Adrenal gland (tissue), 12 donors: Measurements from ENCODE around the gene LRRC28. TPM values are rescaled to one million over a fixed set of nuclear protein-coding genes. Genes with fewer than 3 reads are reported as not detected.
"Not testable (repeated sequence)": the region's sequence is repeated elsewhere in the genome, so short reads cannot be mapped to it uniquely, and the experiment has no call there.

Source experiments
- DNase-seq, 7 donors: peaks; one replicate each; pipeline ENCODE4 v3.0.0-alpha.2; 2019 to 2020
- H3K27ac ChIP-seq, 5 donors: fragments of 200-600 bp; sonication (generic) in 4 of 5; 1 replicate in 3 of 5; 2 replicates in 2 of 5; pipeline versions ENCODE4 v1.5.1 to v1.8.0; 2016 to 2020; ENCODE audit warnings: mild to moderate bottlenecking in 1 of 5
- H3K27me3 ChIP-seq: fragments of 200-600 bp; 2 replicates; pipeline ENCODE4 v1.8.0; 2021
- H3K36me3 ChIP-seq, 2 donors: fragments of 200-600 bp; replicated peaks in 1 of 2; 1 replicate in 1 of 2; 2 replicates in 1 of 2; pipeline versions ENCODE4 v1.5.1 to v1.8.0; 2018 to 2022
- H3K4me1 ChIP-seq, 2 donors: fragments of 200-600 bp; replicated peaks in 1 of 2; 1 replicate in 1 of 2; 2 replicates in 1 of 2; pipeline versions ENCODE4 v1.5.1 to v1.8.0; 2018 to 2021
- H3K4me3 ChIP-seq, 4 donors: fragments of 200-600 bp; sonication (generic) in 3 of 4; one replicate each; pipeline ENCODE4 v1.5.1; 2016 to 2018
- H3K9me3 ChIP-seq, 3 donors: fragments of 200-600 bp; sonication (generic) in 1 of 3; replicated peaks in 1 of 3; 1 replicate in 2 of 3; 2 replicates in 1 of 3; pipeline versions ENCODE4 v1.5.1 to v1.8.0; 2016 to 2021
- CTCF ChIP-seq, 6 experiments: fragments of 450-650 bp in 4 of 6; fragments of 200-600 bp in 2 of 6; sonication (generic) in 1 of 6; IDR thresholded peaks; 1 replicate in 5 of 6; 2 replicates in 1 of 6; pipeline versions ENCODE4 v1.5.1 to v1.8.0; 2016 to 2021; ENCODE audit warnings: antibody characterized with exemption in 6 of 6, mild to moderate bottlenecking in 2 of 6, moderate library complexity in 1 of 6
- POLR2A ChIP-seq, 2 donors: fragments of 450-650 bp; IDR thresholded peaks; one replicate each; pipeline ENCODE4 v1.6.1; 2017; ENCODE audit warnings: antibody characterized with exemption in 2 of 2, mild to moderate bottlenecking in 2 of 2, moderate library complexity in 1 of 2
- WGBS, 4 donors: extraction: QIAGEN DNeasy Blood & Tissue Kit in 2 of 4; methylation state at CpG; one replicate each; pipeline versions ENCODE4 v1.1.5 to v1.1.7; 2013 to 2017; 5-methylcytosine and 5-hydroxymethylcytosine counted together
- intact Hi-C, 2 donors: fragments of 100-400 bp; cut with DNase I; formaldehyde crosslinking; loops; one replicate each; pipeline versions ENCODE4 v1.14.1 to v1.15.0; 2022 to 2023
- polyA plus RNA-seq, 3 donors: library from polyadenylated mRNA; stranded (reverse); fragments of 200-250 nt in 2 of 3; fragments of 350-450 nt in 1 of 3; fragmentation: Illumina TruSeq in 1 of 3; extraction: RNeasy Lipid Tissue Mini Kit (QIAGEN cat#74804) in 1 of 3; gene quantifications; one replicate each; pipeline ENCODE4 v1.2.3, GENCODE V29; 2013 to 2014
- total RNA-seq, 9 donors: library from RNA; depleted of rRNA in 4 of 9; stranded (reverse); fragments of >200 nt in 4 of 9; fragments of 120-200 nt in 1 of 9; fragmentation: NEBNext Ultra II Directional in 1 of 9; extraction: Animal tissue kit (Norgen Biotek cat#: 25700) in 1 of 9; gene quantifications; one replicate each; pipeline versions ENCODE4 v1.1.0 to v1.2.4, GENCODE V29; 2013 to 2023
- donor health status: healthy with polysubstance abuse.
- donor health status: Bipolar disorder and iron deficiency.
- donor health status: DM: yes; HTN: yes; CAD: no.
- donor health status: DM: no; HTN: no; CAD: no.
- donor health status: DM: no; HTN: no; CAD: no.
- donor health status: DM: yes; HTN: yes; CAD: no.

LRRC28 gene
- total and polyA plus RNA-seq, 12 donors: 4.4 to 49.8 (median 22.0) TPM

DNA sequence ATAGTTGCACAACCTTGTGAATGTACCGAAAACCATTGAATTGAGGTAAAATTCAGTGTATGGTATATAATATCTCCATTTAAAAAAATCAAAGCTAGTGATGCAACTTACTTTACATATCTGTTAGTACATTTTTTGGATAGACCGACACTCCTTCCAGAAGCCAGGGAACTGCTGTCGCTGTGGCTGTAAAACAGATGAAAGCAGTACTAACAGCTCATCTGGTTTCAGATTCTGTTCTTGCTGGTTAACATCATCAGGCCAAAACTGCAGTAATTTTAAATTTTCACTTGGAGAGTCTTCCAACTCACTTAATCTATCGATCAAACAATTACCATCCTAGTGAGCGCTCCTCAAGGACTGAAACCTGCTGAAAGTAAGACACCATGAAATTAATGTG lies 145.1 kb downstream of the LRRC28 start:
- H3K36me3 ChIP-seq: no peaks in the 10 kb centered on the region
- H3K4me3 ChIP-seq: no peak overlapping the region
- 88 to 93% (median 93%) methylated on average over 5 of the region's 5 CpGs for WGBS, 4 donors
- TF ChIP-seq POLR2A (IDR thresholded peaks at IDR 0.05) (no peak), CTCF (IDR thresholded peaks at IDR 0.05) (no peak)
- no peak overlapping the region for H3K27ac ChIP-seq
- no peaks in the 10 kb centered on the region for H3K27me3 ChIP-seq
- H3K4me1 ChIP-seq: no peaks in the 10 kb centered on the region
- peaks cover 0 to 11% (median 0%) of the 10 kb centered on the region in 3 donors for H3K9me3 ChIP-seq
- intact Hi-C loops: no loop called here
- DNase-seq: no peak

GRCh38 chr15:99399061-99399460 lies 147.8 kb downstream of the LRRC28 start:
- Histone ChIP-seq H3K4me1 (no peaks in the 10 kb centered on the region), H3K4me3 (no peak overlapping the region), H3K27ac (no peak overlapping the region), H3K36me3 (no peaks in the 10 kb centered on the region), H3K9me3 (no peaks in the 10 kb centered on the region), H3K27me3 (no peaks in the 10 kb centered on the region)
- 75 to 81% (median 75%) methylated on average over 5 of the region's 5 CpGs for WGBS, 4 donors
- intact Hi-C loops: no loop called here
- no peak for DNase-seq
- no peak for TF ChIP-seq CTCF (IDR thresholded peaks at IDR 0.05)
- TF ChIP-seq POLR2A (IDR thresholded peaks at IDR 0.05): no peak

GRCh38 chr15:99399618-99400017 lies 148.3 kb downstream of the LRRC28 start:
- WGBS, 4 donors: 83 to 95% (median 91%) methylated on average over 4 of the region's 4 CpGs
- intact Hi-C loops: loop anchor here in 1 of 2 donors (10.0 kb wide), 1 partner anchor 115 kb away; no protein-coding TSS in a partner anchor

GRCh38 chr15:99401216-99401615 lies 149.9 kb downstream of the LRRC28 start:
- 81 to 88% (median 85%) methylated on average over 4 of the region's 4 CpGs for WGBS, 4 donors

More at GRCh38 chr15:99399618-99400017, 148.3 kb downstream of the LRRC28 start:
- no peaks in the 10 kb centered on the region for H3K9me3 ChIP-seq
- H3K4me1 ChIP-seq: no peaks in the 10 kb centered on the region
- no peaks in the 10 kb centered on the region for H3K36me3 ChIP-seq
- no peak overlapping the region for H3K27ac ChIP-seq
- no peaks in the 10 kb centered on the region for H3K27me3 ChIP-seq
- no peak for DNase-seq
- no peak overlapping the region for H3K4me3 ChIP-seq
- TF ChIP-seq POLR2A (IDR thresholded peaks at IDR 0.05): no peak
- TF ChIP-seq CTCF (IDR thresholded peaks at IDR 0.05): no peak

DNA sequence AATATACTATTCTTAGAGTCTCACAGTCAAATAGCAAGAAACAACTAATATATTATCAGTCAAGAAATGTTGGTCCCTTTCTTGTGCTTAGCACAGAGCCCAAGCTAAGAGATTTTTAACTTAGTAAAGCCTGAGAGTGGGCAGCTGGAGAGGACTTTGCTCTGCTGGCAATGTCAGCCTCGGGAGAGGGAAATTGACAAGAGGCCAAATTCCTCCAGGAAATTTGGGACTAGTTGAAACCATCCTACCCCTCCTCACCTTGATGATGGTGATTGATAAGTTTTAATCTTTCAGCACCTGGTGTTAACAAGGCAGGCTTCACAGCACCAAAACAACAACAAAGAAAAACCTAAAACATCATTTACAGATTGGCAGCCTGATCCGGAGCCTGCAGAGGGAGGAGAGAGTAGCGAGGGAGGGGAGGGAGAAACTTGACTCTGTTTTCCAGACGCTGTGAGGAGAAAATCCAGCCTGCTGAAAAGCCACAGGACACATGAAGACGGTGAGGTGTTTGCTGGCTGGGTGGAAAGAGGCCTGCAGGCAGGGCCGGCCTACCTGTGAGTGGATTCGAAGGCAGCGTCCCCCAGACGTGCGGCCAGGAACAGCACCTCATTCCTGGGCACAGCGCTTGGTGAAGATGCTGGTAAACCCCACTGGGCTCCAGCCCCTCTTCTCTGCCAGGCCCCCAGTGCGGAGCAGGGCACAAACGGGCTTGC lies 150.9 kb downstream of the LRRC28 start:
- Histone ChIP-seq H3K9me3 (no peaks in the 10 kb centered on the region), H3K27me3 (no peaks in the 10 kb centered on the region), H3K27ac (no peak overlapping the region), H3K36me3 (no peaks in the 10 kb centered on the region), H3K4me3 (no peak overlapping the region), H3K4me1 (no peaks in the 10 kb centered on the region)
- intact Hi-C loops: loop anchor here in 1 of 2 donors (10.0 kb wide), 1 partner anchor 117 kb away; no protein-coding TSS in a partner anchor
- TF ChIP-seq POLR2A (IDR thresholded peaks at IDR 0.05) (no peak), CTCF (IDR thresholded peaks at IDR 0.05) (no peak)
- DNase-seq: no peak
- WGBS, 4 donors: 79 to 84% (median 81%) methylated on average over 13 of the region's 13 CpGs

More at GRCh38 chr15:99401216-99401615, 149.9 kb downstream of the LRRC28 start:
- H3K9me3 ChIP-seq, DNase-seq, H3K36me3 ChIP-seq, H3K4me1 ChIP-seq, H3K27ac ChIP-seq, H3K4me3 ChIP-seq, H3K27me3 ChIP-seq: not testable (repeated sequence)
- intact Hi-C loops: loop anchor here in 1 of 2 donors (10.0 kb wide), 1 partner anchor 116 kb away; no protein-coding TSS in a partner anchor
